Keratinocyte (primary cell): ENCODE data around the gene CD28. TPM values are rescaled to one million over a fixed set of nuclear protein-coding genes. Genes with fewer than 3 reads are reported as not detected.

Experiments used
- DNase-seq: peaks from one replicate; pipeline ENCODE4 v3.0.0-alpha.2; 2011; ENCODE audit warnings: low read depth, missing footprints, low spot score
- FAIRE-seq: peaks from 2 replicates; lab custom pipeline; 2011; peaks lifted over from hg19 to GRCh38; lab: Jason Lieb, UNC
- H2AFZ ChIP-seq: 2 replicates; pipeline ENCODE4 v1.6.0; 2012; ENCODE audit warnings: low read length, control low read depth, inconsistent platforms; ENCODE audit not compliant: control insufficient read depth
- H3K27ac ChIP-seq: 2 replicates; pipeline ENCODE4 v1.5.1; 2011; ENCODE audit warnings: low read length; ENCODE audit not compliant: control insufficient read depth, insufficient read depth
- H3K27me3 ChIP-seq: 3 replicates; pipeline ENCODE4 v1.6.0; 2011; ENCODE audit warnings: low read length; ENCODE audit not compliant: control insufficient read depth, insufficient read depth; ENCODE audit errors: extremely low read depth
- H3K36me3 ChIP-seq, 2 experiments: 2 replicates in 1 of 2; 3 replicates in 1 of 2; pipeline ENCODE4 v1.5.1; 2011; ENCODE audit warnings: low read length in 2 of 2, mild to moderate bottlenecking in 1 of 2; ENCODE audit not compliant: control insufficient read depth in 2 of 2, insufficient read depth in 2 of 2; ENCODE audit errors: extremely low read depth in 1 of 2
- H3K4me1 ChIP-seq: 3 replicates; pipeline ENCODE4 v1.5.1; 2011; ENCODE audit warnings: low read length; ENCODE audit not compliant: control insufficient read depth, insufficient read depth; ENCODE audit errors: extremely low read depth
- H3K4me2 ChIP-seq: 3 replicates; pipeline ENCODE4 v1.6.0; 2011; ENCODE audit warnings: low read depth, low read length; ENCODE audit not compliant: control insufficient read depth, insufficient read depth; ENCODE audit errors: extremely low read depth
- H3K4me3 ChIP-seq, 3 experiments: fragments of 200-600 bp in 1 of 3; sonication (generic) in 1 of 3; 2 replicates in 2 of 3; 3 replicates in 1 of 3; pipeline ENCODE4 v1.5.1; 2011 to 2016; ENCODE audit warnings: low read length in 3 of 3, mild to moderate bottlenecking in 3 of 3, control low read depth in 2 of 3, inconsistent platforms in 1 of 3, low read depth in 1 of 3, mixed read lengths in 1 of 3, mixed run types in 1 of 3, moderate library complexity in 1 of 3; ENCODE audit not compliant: control insufficient read depth in 2 of 3, insufficient read depth in 2 of 3; ENCODE audit errors: extremely low read depth in 1 of 3
- H3K79me2 ChIP-seq: 2 replicates; pipeline ENCODE4 v1.6.0; 2012; ENCODE audit warnings: low read length; ENCODE audit not compliant: control insufficient read depth, insufficient read depth
- H3K9ac ChIP-seq: 3 replicates; pipeline ENCODE4 v1.6.0; 2011; ENCODE audit warnings: low read length; ENCODE audit not compliant: control insufficient read depth, insufficient read depth; ENCODE audit errors: extremely low read depth
- H3K9me1 ChIP-seq: 3 replicates; pipeline ENCODE4 v1.6.0; 2011; ENCODE audit warnings: low read length; ENCODE audit not compliant: control insufficient read depth, insufficient read depth; ENCODE audit errors: extremely low read depth
- H3K9me3 ChIP-seq: 2 replicates; pipeline ENCODE4 v1.5.1; 2012; ENCODE audit warnings: low read depth, low read length; ENCODE audit not compliant: control insufficient read depth
- H4K20me1 ChIP-seq: 3 replicates; pipeline ENCODE4 v1.6.0; 2011; ENCODE audit warnings: low read length; ENCODE audit not compliant: control insufficient read depth, insufficient read depth; ENCODE audit errors: extremely low read depth
- EZH2 ChIP-seq: IDR thresholded peaks from one replicate; pipeline ENCODE4 v1.6.1; 2012; ENCODE audit warnings: inconsistent platforms, mild to moderate bottlenecking, low read length, moderate library complexity
- dilution Hi-C: fragments of 300-500 bp; cut with MboI; formaldehyde crosslinking; loops from one replicate; pipeline ENCODE4 v1.7.0; 2020; ENCODE audit warnings: low sequenced_read_pairs; ENCODE audit not compliant: extremely low pct_ligation_motif_present
- polyA plus RNA-seq, 5 experiments: library from polyadenylated mRNA; depleted of rRNA in 3 of 5; stranded (reverse) in 3 of 5; stranded (forward) in 1 of 5; unstranded in 1 of 5; fragments of >200 nt; gene quantifications; 1 replicate in 1 of 5; 2 replicates in 3 of 5; 3 replicates in 1 of 5; pipeline versions ENCODE4 v1.2.1 to v1.2.3, GENCODE V29; 2011 to 2012; ENCODE audit warnings: missing spikeins in 2 of 5, low read depth in 1 of 5, low replicate concordance in 1 of 5
- TF ChIP-seq, protein P1 (sequence below), 3 experiments: IDR thresholded peaks in 1 of 3; conservative IDR thresholded peaks in 1 of 3; optimal IDR thresholded peaks in 1 of 3; 2 replicates in 2 of 3; 3 replicates in 1 of 3; pipeline versions ENCODE3 to v1.5.1; 2011; ENCODE audit warnings: low read length in 3 of 3, mild to moderate bottlenecking in 3 of 3, moderate library complexity in 2 of 3, control low read depth in 1 of 3, inconsistent platforms in 1 of 3; ENCODE audit not compliant: insufficient read depth in 2 of 3; ENCODE audit errors: extremely low read depth in 1 of 3

The CD28 gene
- polyA plus RNA-seq, 1 donor (not counting 4 experiments of a cell fraction or from before 2014, with no cell fraction given), result 0.01 TPM

DNA sequence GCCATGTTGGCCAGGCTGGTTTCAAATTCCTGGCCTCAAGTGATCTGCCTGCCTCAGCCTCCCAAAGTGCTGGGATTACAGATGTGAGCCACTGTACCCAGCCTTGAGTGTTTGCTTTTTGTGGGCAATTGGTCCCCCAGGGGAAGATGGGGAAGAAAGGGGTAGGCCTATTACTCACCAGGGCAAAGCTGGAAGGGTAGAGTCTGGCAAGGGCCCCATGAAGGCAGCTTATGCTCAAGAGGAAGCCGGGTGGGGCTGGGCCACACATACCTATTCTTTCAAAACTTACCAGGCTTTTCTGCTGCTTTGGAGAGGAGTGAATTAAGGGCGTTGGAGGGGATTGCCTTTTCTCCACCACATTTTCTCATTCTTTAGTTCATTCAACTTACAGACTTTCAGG lies 24.5 kb upstream of the CD28 start:
- TF ChIP-seq EZH2, result no peak
- TF ChIP-seq, protein P1, sequence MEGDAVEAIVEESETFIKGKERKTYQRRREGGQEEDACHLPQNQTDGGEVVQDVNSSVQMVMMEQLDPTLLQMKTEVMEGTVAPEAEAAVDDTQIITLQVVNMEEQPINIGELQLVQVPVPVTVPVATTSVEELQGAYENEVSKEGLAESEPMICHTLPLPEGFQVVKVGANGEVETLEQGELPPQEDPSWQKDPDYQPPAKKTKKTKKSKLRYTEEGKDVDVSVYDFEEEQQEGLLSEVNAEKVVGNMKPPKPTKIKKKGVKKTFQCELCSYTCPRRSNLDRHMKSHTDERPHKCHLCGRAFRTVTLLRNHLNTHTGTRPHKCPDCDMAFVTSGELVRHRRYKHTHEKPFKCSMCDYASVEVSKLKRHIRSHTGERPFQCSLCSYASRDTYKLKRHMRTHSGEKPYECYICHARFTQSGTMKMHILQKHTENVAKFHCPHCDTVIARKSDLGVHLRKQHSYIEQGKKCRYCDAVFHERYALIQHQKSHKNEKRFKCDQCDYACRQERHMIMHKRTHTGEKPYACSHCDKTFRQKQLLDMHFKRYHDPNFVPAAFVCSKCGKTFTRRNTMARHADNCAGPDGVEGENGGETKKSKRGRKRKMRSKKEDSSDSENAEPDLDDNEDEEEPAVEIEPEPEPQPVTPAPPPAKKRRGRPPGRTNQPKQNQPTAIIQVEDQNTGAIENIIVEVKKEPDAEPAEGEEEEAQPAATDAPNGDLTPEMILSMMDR (optimal IDR thresholded peaks at IDR 0.05 in 1 of 3, IDR thresholded peaks at IDR 0.05 in 1 of 3, conservative IDR thresholded peaks at IDR 0.05 in 1 of 3; ENCODE audit: extremely low read depth in 1 of 3, insufficient read depth in 2 of 3, low read length in 3 of 3), result no peak
- Histone ChIP-seq H3K4me3 (no peak overlapping the region), H2AFZ (peak overlapping the region; percentile 42), H3K9me1 (no peaks in the 10 kb centered on the region), H3K9ac (no peak overlapping the region), H3K79me2 (no peaks in the 10 kb centered on the region), H3K4me1 (peaks cover 56% of the 10 kb centered on the region), H3K27ac (peak overlapping the region; percentile 58), H3K9me3 (no peaks in the 10 kb centered on the region), H3K4me2 (peak overlapping the region; percentile 33), H3K36me3 (no peaks in the 10 kb centered on the region), H4K20me1 (no peaks in the 10 kb centered on the region), H3K27me3 (no peaks in the 10 kb centered on the region)
- FAIRE-seq (no peak), DNase-seq (no peak)
- dilution Hi-C loops, result no loop called here

DNA sequence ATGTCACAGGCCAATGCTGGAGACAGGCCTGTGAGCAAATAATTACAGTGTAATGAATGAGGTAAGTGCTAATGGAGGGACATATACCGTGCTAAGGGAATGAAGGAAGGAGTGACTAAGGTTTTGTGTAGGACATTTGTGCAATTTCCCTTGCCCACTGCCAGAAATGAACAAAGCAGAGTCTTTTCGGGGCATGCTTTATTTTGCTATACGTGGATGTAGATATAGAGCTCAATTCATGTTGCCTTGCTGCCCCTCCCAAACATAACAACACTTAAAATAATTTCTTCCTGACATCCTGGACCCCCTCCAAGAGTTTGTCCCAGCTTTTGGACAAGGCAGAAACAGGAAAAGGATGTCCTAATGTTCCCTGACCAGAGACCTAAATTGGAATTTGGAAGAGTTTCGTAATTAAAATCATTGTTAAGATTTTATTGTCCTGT lies 23.7 kb upstream of the CD28 start:
- H2AFZ ChIP-seq, result peak overlapping the region; percentile 41
- H4K20me1 ChIP-seq, result no peaks in the 10 kb centered on the region
- H3K36me3 ChIP-seq, result no peaks in the 10 kb centered on the region
- no peaks in the 10 kb centered on the region for H3K9me1 ChIP-seq
- TF ChIP-seq, protein P1 (optimal IDR thresholded peaks at IDR 0.05 in 1 of 3, IDR thresholded peaks at IDR 0.05 in 1 of 3, conservative IDR thresholded peaks at IDR 0.05 in 1 of 3; ENCODE audit: extremely low read depth in 1 of 3, insufficient read depth in 2 of 3, low read length in 3 of 3), result no peak
- TF ChIP-seq EZH2, result no peak
- H3K4me1 ChIP-seq, result peaks cover 64% of the 10 kb centered on the region
- no peaks in the 10 kb centered on the region for H3K9me3 ChIP-seq
- H3K79me2 ChIP-seq, result no peaks in the 10 kb centered on the region
- FAIRE-seq (no peak), DNase-seq (no peak)
- H3K4me2 ChIP-seq, result peak overlapping the region; percentile 28
- H3K9ac ChIP-seq, result no peak overlapping the region
- H3K27me3 ChIP-seq, result no peaks in the 10 kb centered on the region
- H3K27ac ChIP-seq, result peak overlapping the region; percentile 58
- dilution Hi-C loops, result no loop called here
- H3K4me3 ChIP-seq, result no peak overlapping the region
